Neural crest cell (in vitro differentiated cells): ENCODE data around the gene HOXD13. TPM values are rescaled to one million over a fixed set of nuclear protein-coding genes. Genes with fewer than 3 reads are reported as not detected.

ENCODE experiments used
- DNase-seq: peaks from one replicate; pipeline ENCODE4 v3.0.0; 2021; ENCODE audit warnings: low read depth, mixed read lengths, low spot score
- H3K27ac Mint-ChIP-seq: one replicate; pipeline ENCODE4 v1.8.0; 2021; ENCODE audit warnings: mild to moderate bottlenecking, mixed read lengths; ENCODE audit not compliant: unreplicated experiment
- H3K27me3 Mint-ChIP-seq: 2 replicates; pipeline ENCODE4 v1.8.0; 2021; ENCODE audit warnings: low read depth, mild to moderate bottlenecking, mixed read lengths
- H3K36me3 Mint-ChIP-seq: 2 replicates; pipeline ENCODE4 v1.8.0; 2021; ENCODE audit warnings: low read depth, mild to moderate bottlenecking, mixed read lengths
- H3K4me1 Mint-ChIP-seq: 2 replicates; pipeline ENCODE4 v1.8.0; 2021; ENCODE audit warnings: mixed read lengths
- H3K4me3 Mint-ChIP-seq: one replicate; pipeline ENCODE4 v1.8.0; 2021; ENCODE audit warnings: mild to moderate bottlenecking, mixed read lengths
- H3K9me3 Mint-ChIP-seq: 2 replicates; pipeline ENCODE4 v1.8.0; 2021; ENCODE audit warnings: mixed read lengths
- total RNA-seq: library from RNA; stranded (reverse); gene quantifications from 2 replicates; pipeline ENCODE4 v1.2.1, GENCODE V29; 2021
- TF ChIP-seq, protein P1 (sequence below): fragments of 200-600 bp; sonication (generic); conservative IDR thresholded peaks from 2 replicates; pipeline ENCODE4 v1.5.0; 2021; ENCODE audit warnings: antibody characterized with exemption, mild to moderate bottlenecking

HOXD13 gene
- total RNA-seq, 1 donor from 2014 or later: not detected

DNA sequence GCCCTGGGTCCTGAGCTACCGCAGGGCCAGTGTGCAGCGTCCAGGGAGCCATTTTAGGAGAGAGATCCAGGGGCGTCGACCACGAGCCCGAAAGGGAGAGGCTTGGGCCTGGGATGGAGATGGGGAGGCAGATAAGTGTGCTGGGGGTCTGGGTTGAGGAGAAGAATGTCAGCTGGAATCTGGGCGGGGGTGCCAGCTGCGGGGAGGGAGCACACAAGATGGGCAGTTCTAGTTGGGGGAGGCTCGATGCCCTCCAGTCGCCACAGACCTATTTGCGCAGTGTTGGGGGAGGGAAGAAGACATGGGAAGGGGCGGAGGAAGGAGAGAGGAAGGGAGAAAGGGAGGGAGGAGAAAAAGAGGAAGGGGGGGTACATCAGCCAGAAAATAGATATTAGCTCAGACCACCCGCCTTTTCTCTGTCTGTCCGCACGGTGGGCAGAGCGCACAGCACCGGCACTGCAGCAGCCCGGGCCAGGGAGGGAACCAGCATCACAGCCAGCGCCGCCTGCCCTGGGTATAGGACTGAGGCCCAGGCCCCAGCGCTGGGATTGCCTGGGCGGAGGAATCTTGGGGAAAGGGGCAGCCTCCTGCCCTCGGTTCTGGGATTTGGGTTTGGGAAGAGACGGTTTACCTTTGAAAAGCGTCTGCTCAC, 12.7 kb downstream of the HOXD13 start:
- TF ChIP-seq, protein P1, sequence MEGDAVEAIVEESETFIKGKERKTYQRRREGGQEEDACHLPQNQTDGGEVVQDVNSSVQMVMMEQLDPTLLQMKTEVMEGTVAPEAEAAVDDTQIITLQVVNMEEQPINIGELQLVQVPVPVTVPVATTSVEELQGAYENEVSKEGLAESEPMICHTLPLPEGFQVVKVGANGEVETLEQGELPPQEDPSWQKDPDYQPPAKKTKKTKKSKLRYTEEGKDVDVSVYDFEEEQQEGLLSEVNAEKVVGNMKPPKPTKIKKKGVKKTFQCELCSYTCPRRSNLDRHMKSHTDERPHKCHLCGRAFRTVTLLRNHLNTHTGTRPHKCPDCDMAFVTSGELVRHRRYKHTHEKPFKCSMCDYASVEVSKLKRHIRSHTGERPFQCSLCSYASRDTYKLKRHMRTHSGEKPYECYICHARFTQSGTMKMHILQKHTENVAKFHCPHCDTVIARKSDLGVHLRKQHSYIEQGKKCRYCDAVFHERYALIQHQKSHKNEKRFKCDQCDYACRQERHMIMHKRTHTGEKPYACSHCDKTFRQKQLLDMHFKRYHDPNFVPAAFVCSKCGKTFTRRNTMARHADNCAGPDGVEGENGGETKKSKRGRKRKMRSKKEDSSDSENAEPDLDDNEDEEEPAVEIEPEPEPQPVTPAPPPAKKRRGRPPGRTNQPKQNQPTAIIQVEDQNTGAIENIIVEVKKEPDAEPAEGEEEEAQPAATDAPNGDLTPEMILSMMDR: no peak
- Mint-ChIP-seq H3K4me3 (no peak overlapping the region), H3K27ac (no peak overlapping the region), H3K27me3 (peaks cover 93% of the 10 kb centered on the region), H3K9me3 (no peaks in the 10 kb centered on the region), H3K4me1 (peaks cover 13% of the 10 kb centered on the region), H3K36me3 (peaks cover 4% of the 10 kb centered on the region)
- no peak for DNase-seq

GRCh38 chr2:176105730-176106580, 13.4 kb downstream of the HOXD13 start:
- TF ChIP-seq, protein P1: no peak
- peaks cover 93% of the 10 kb centered on the region for H3K27me3 Mint-ChIP-seq
- peak overlapping the region; percentile 5 for H3K4me3 Mint-ChIP-seq
- no peak overlapping the region for H3K27ac Mint-ChIP-seq
- no peaks in the 10 kb centered on the region for H3K9me3 Mint-ChIP-seq
- peaks cover 13% of the 10 kb centered on the region for H3K4me1 Mint-ChIP-seq
- peaks cover 4% of the 10 kb centered on the region for H3K36me3 Mint-ChIP-seq
- DNase-seq: no peak

GRCh38 chr2:176106581-176107539, 14.3 kb downstream of the HOXD13 start, which contains the start of gene HOXD11:
TSS of gene HOXD11 (plus strand) at chr2:176107280. CDS start at chr2:176107356, 76 bp downstream.
- Mint-ChIP-seq H3K36me3 (peaks cover 7% of the 10 kb centered on the region), H3K27ac (no peak within 1 kb of the TSS), H3K4me3 (peak within 1 kb of the TSS; percentile 23), H3K27me3 (peaks cover 93% of the 10 kb centered on the region), H3K4me1 (peaks cover 13% of the 10 kb centered on the region), H3K9me3 (no peaks in the 10 kb centered on the region)
- TF ChIP-seq, protein P1: no peak
- no peak for DNase-seq

DNA sequence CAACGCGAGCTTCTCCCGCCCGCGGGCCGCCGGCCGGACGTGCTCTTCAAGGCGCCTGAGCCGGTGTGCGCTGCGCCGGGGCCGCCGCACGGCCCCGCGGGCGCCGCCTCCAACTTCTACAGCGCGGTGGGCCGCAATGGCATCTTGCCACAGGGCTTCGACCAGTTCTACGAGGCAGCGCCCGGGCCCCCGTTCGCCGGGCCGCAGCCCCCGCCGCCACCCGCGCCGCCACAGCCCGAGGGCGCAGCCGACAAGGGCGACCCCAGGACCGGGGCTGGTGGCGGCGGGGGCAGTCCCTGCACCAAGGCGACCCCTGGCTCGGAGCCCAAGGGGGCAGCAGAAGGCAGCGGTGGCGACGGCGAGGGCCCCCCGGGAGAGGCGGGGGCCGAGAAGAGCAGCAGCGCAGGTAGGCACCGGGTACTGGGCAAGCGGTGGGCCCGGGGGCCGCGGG, 15.2 kb downstream of the HOXD13 start:
- Mint-ChIP-seq H3K4me3 (no peak overlapping the region), H3K27me3 (peaks cover 93% of the 10 kb centered on the region), H3K4me1 (peaks cover 13% of the 10 kb centered on the region), H3K27ac (no peak overlapping the region), H3K9me3 (no peaks in the 10 kb centered on the region), H3K36me3 (peaks cover 7% of the 10 kb centered on the region)
- DNase-seq: no peak
- TF ChIP-seq, protein P1: no peak
